ENCODE results near the gene KIF27.
A peak's percentile ranks its signal among the peaks of the same experiment; 100 is the strongest.
"Not testable (repeated sequence)": the region's sequence is repeated elsewhere in the genome, so short reads cannot be mapped to it uniquely, and the experiment has no call there.

KIF27 gene, protein sequence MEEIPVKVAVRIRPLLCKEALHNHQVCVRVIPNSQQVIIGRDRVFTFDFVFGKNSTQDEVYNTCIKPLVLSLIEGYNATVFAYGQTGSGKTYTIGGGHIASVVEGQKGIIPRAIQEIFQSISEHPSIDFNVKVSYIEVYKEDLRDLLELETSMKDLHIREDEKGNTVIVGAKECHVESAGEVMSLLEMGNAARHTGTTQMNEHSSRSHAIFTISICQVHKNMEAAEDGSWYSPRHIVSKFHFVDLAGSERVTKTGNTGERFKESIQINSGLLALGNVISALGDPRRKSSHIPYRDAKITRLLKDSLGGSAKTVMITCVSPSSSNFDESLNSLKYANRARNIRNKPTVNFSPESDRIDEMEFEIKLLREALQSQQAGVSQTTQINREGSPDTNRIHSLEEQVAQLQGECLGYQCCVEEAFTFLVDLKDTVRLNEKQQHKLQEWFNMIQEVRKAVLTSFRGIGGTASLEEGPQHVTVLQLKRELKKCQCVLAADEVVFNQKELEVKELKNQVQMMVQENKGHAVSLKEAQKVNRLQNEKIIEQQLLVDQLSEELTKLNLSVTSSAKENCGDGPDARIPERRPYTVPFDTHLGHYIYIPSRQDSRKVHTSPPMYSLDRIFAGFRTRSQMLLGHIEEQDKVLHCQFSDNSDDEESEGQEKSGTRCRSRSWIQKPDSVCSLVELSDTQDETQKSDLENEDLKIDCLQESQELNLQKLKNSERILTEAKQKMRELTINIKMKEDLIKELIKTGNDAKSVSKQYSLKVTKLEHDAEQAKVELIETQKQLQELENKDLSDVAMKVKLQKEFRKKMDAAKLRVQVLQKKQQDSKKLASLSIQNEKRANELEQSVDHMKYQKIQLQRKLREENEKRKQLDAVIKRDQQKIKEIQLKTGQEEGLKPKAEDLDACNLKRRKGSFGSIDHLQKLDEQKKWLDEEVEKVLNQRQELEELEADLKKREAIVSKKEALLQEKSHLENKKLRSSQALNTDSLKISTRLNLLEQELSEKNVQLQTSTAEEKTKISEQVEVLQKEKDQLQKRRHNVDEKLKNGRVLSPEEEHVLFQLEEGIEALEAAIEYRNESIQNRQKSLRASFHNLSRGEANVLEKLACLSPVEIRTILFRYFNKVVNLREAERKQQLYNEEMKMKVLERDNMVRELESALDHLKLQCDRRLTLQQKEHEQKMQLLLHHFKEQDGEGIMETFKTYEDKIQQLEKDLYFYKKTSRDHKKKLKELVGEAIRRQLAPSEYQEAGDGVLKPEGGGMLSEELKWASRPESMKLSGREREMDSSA (N-terminal part only)

GRCh38 chr9:83920927-83921707 is at the start of gene KIF27:
Gene KIF27 (minus strand): TSS chr9:83921432. CDS start chr9:83915591, 5,841 bp downstream.
- DNase-seq (ENCODE audit: low spot score) = peak; percentile 95

- no peak for DNase-seq (ENCODE audit: low spot score)
These were observed 48.4 kb upstream of the KIF27 start for GRCh38 chr9:83969602-83970001.

DNA sequence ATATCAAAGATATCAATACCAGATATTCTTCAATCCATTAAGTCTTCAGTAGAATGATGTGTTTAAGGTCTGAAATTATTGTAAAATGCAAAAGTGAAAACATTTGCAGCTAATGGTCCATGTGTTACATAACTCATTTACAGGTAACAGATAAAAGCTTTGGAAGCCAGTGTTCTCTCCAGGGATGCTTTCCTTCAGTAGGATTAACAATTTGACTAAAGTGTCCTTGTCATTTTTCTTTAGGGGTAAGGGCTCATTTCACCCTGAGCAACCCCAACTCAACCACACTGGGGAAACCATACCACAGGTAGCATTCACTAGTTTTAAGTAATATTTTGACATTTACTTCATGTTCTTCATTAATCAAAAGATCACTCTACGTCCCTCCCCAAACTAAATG is 45.8 kb upstream of the KIF27 start:
- no peak for DNase-seq (ENCODE audit: low spot score)

DNA sequence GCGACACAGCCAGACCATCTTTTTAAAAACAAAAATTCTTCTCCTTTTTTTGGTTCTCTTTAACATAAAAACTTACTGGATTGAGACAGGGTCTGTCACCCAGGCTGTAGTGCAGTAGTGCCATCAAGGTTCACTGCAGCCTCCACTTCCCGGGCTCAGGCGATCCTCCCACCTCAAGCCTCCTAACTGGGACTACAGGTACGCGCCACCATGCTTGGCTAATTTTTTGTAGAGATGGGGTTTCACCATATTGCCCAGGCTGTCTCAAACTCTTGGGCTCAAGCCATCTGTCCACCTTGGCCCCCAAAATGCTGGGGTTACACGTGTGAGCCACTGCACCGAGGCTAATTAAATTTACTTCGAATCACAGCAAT is 45.0 kb upstream of the KIF27 start:
- no peak for DNase-seq (ENCODE audit: low spot score)

- no peak for DNase-seq (ENCODE audit: low spot score)
These were observed 44.3 kb upstream of the KIF27 start for GRCh38 chr9:83965350-83966208.

DNA sequence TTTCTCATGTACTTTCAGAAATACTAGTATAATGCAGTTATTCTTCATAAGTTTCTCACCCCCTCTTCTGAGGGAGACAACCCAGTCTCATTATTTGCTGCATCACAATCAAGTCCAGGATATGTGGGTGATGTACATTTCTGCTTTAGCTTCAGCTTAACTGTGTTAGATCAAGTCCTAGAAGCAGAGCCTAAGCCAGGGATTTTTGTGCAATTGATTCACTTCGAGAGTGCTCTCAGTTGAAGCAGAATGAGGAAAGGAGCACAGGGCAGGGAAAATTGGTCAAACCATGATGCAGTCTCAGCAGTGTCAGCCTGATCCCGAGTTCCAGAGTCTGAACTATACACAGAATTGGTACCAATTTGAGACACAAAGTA is 43.7 kb upstream of the KIF27 start:
- DNase-seq (ENCODE audit: low spot score) = no peak

- DNase-seq (ENCODE audit: low spot score) = no peak
These were observed 40.9 kb upstream of the KIF27 start for GRCh38 chr9:83962165-83962564.

- DNase-seq (ENCODE audit: low spot score) = no peak
These were observed 39.8 kb upstream of the KIF27 start for GRCh38 chr9:83960991-83961390.

- no peak for DNase-seq (ENCODE audit: low spot score)
These were observed 37.8 kb upstream of the KIF27 start for GRCh38 chr9:83959061-83959460.

GRCh38 chr9:83957248-83957513 is 35.9 kb upstream of the KIF27 start:
- no peak for DNase-seq (ENCODE audit: low spot score)

DNA sequence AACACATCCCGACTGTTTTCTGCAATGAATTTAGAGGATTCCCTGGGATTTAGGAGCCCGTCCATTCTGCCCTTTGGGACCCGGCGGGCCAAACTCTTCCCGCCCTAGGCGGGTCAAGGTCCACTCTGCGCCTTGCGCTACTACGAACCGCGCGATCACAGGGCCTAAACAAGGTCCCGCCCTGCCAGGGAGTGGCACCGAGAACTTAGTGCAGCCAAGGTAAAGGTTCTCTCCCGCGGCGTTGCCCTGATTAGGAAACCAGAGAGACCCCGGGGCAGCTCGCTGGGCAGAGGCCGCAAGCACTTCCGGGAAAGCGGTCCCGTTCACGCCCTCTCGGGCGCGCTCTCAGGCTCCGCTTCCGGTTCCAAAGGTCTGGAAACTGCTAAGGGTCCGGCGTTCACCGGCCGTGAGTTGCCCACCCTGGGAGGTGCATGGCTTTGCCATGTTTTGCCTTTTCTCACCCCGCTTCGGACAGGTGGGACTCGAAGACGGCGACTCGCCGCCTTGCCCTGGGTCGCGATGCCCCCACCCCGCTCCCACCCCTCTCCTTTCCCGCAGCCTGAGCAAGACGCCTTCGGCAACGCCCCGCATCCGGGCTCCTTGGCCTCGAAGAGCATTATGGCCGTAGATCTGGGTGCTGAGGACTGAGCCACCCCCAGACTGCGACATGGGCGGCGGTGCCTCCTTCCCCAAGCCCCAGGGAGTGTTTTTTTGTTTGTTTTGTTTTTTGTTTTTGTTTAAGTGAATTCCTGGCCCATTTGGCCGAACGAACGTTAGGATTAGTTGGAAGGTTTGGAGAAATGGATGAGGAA is 35.4 kb upstream of the KIF27 start:
- DNase-seq (ENCODE audit: low spot score) = peak; percentile 51

GRCh38 chr9:83956086-83956435 is 34.8 kb upstream of the KIF27 start:
- DNase-seq (ENCODE audit: low spot score) = no peak

DNA sequence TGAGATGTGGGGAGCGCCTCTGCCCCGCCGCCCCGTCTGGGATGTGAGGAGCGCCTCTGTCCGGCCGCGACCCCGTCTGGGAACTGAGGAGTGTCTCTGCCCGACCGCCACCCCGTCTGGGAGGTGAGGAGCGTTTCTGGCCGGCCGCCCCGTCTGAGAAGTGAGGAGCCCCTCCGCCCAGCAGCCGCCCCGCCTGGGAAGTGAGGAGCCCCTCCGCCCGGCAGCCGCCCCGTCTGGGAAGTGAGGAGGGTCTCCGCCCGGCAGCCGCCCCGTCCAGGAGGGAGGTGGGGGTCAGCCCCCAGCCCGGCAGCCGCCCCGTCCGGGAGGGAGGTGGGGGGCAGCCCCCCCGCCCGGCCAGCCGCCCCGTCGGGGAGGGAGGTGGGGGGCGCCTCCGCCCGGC is 26.9 kb upstream of the KIF27 start:
- not testable (repeated sequence) for DNase-seq (ENCODE audit: low spot score)

DNA sequence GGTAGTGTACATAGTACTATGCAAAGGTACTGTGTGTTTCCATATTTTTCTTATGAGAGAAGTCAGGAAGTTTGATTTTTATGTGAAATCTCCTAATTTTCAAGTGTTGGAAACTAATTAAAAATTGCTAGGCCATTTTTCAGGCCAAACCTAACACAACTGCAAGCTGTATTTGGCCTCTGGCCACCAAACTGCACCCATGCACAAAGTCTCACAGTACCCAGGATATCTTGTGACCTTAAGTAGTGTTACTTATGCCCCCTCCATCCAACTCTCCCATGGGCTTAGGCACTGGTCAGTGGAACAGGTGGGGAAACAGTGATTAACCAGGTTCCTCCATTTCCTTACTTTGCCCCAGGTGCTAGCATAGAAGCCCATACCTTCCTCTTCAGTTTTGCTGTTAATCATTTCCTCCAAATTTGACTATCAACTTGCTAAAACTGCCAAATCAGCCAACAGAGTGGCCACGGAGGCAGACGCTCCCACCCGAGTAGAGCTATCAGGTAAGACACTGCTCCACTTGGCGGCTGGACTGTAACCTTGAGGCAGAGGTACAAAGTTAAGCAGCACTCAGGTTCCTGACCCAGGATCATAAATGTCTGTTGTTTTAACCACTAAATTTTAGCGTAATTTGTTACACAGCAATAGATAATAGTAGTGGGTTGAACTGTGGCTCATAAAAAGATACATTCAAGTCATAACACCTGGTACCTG is 19.5 kb upstream of the KIF27 start:
- DNase-seq (ENCODE audit: low spot score) = no peak

DNA sequence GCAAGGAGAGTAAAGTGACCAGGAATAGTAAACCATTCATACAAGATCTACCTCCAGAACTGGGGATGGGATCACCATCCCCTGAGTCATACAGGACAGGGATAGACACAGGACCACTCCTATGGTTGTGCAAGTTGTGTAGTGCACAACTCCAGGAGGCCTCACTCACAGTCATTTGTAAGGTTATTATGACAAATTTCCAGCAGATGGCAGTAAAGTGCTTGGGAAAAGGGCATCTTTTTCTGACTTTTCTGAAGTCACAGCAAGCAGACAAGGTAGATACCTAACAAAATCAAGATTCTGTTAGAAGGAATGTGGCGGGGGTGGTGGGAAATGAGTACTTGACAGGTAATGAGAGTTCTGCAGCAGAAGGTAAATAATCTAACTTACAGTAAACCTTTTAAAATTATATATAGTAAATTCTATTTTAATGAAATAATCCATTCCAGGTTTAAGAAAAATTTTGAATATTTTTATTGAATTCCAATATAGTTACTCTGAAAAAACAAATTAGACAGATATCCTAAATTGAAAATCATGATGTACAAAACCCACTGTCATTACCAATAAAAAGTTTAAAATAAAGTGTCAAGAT is 16.7 kb upstream of the KIF27 start:
- peak; percentile 69 for DNase-seq (ENCODE audit: low spot score)

- no peak for DNase-seq (ENCODE audit: low spot score)
These were observed 15.3 kb upstream of the KIF27 start for GRCh38 chr9:83936523-83936922.

GRCh38 chr9:83935276-83935935 is 14.2 kb upstream of the KIF27 start:
- no peak for DNase-seq (ENCODE audit: low spot score)

- DNase-seq (ENCODE audit: low spot score) = no peak
These were observed 13.5 kb upstream of the KIF27 start for GRCh38 chr9:83934569-83935275.

Measured in kidney capillary endothelial cell (primary cell).